Parathyroid adenoma (tissue), 2 donors: Measurements from ENCODE around the gene PFDN5.

ENCODE experiments used
- H2AFZ ChIP-seq: fragments of 300-600 bp; sonication (generic); one replicate; pipeline ENCODE4 v1.7.0; 2017; ENCODE audit warnings: antibody characterized with exemption, mild to moderate bottlenecking
- H3K27ac ChIP-seq: fragments of 300-600 bp; sonication (generic); one replicate; pipeline ENCODE4 v1.7.0; 2017
- H3K27me3 ChIP-seq: fragments of 300-600 bp; sonication (generic); one replicate; pipeline ENCODE4 v1.7.0; 2017; ENCODE audit warnings: low read length; ENCODE audit not compliant: control insufficient read depth, insufficient read depth
- H3K36me3 ChIP-seq: fragments of 300-600 bp; sonication (generic); one replicate; pipeline ENCODE4 v1.7.0; 2017; ENCODE audit warnings: low read length; ENCODE audit not compliant: control insufficient read depth, insufficient read depth
- H3K4me1 ChIP-seq: fragments of 300-600 bp; sonication (generic); one replicate; pipeline ENCODE4 v1.7.0; 2017; ENCODE audit warnings: control low read depth
- H3K4me2 ChIP-seq: fragments of 300-600 bp; sonication (generic); one replicate; pipeline ENCODE4 v1.7.0; 2017; ENCODE audit warnings: low read length
- H3K4me3 ChIP-seq: fragments of 300-600 bp; sonication (generic); one replicate; pipeline ENCODE4 v1.7.0; 2017; ENCODE audit warnings: low read depth, low read length
- H3K79me2 ChIP-seq: fragments of 300-600 bp; sonication (generic); one replicate; pipeline ENCODE4 v1.7.0; 2017; ENCODE audit warnings: control low read depth
- H3K9ac ChIP-seq: fragments of 300-600 bp; sonication (generic); one replicate; pipeline ENCODE4 v1.7.0; 2017; ENCODE audit warnings: mild to moderate bottlenecking
- H3K9me3 ChIP-seq: fragments of 300-600 bp; sonication (generic); one replicate; pipeline ENCODE4 v1.7.0; 2017; ENCODE audit warnings: low read length; ENCODE audit not compliant: control insufficient read depth
- CTCF ChIP-seq: fragments of 300-600 bp; sonication (generic); IDR thresholded peaks from one replicate; pipeline ENCODE4 v1.7.0; 2017; ENCODE audit warnings: antibody characterized with exemption, mild to moderate bottlenecking
- donor health status: primary hyperparathyroidism.

Gene PFDN5

GRCh38 chr12:53334822-53335221, 39.5 kb downstream of the PFDN5 start:
- Histone ChIP-seq H3K4me3 (no peak overlapping the region), H3K27ac (no peak overlapping the region), H3K9me3 (no peaks in the 10 kb centered on the region), H3K4me1 (no peaks in the 10 kb centered on the region), H3K9ac (no peak overlapping the region), H2AFZ (no peak overlapping the region), H3K79me2 (no peaks in the 10 kb centered on the region), H3K4me2 (no peak overlapping the region), H3K27me3 (no peaks in the 10 kb centered on the region), H3K36me3 (no peaks in the 10 kb centered on the region)
- no peak for TF ChIP-seq CTCF

GRCh38 chr12:53336181-53336681, 40.9 kb downstream of the PFDN5 start, which contains the start of gene SP7:
TSS of gene SP7 (minus strand) at chr12:53336354. CDS start at chr12:53335646, 708 bp downstream.
- Histone ChIP-seq H3K9ac (no peak within 1 kb of the TSS), H3K4me2 (no peak within 1 kb of the TSS), H3K9me3 (no peaks in the 10 kb centered on the region), H3K4me3 (no peak within 1 kb of the TSS), H3K79me2 (no peaks in the 10 kb centered on the region), H3K27me3 (no peaks in the 10 kb centered on the region), H3K36me3 (no peaks in the 10 kb centered on the region), H3K4me1 (no peaks in the 10 kb centered on the region), H2AFZ (no peak within 1 kb of the TSS), H3K27ac (no peak within 1 kb of the TSS)
- no peak for TF ChIP-seq CTCF

GRCh38 chr12:53338017-53338416, 42.7 kb downstream of the PFDN5 start:
- no peaks in the 10 kb centered on the region for H3K9me3 ChIP-seq
- H3K27ac ChIP-seq, result no peak overlapping the region
- no peaks in the 10 kb centered on the region for H3K4me1 ChIP-seq
- no peak overlapping the region for H2AFZ ChIP-seq
- H3K79me2 ChIP-seq, result no peaks in the 10 kb centered on the region
- TF ChIP-seq CTCF, result no peak
- H3K4me2 ChIP-seq, result no peak overlapping the region
- H3K4me3 ChIP-seq, result no peak overlapping the region
- no peaks in the 10 kb centered on the region for H3K36me3 ChIP-seq
- no peaks in the 10 kb centered on the region for H3K27me3 ChIP-seq
- no peak overlapping the region for H3K9ac ChIP-seq

DNA sequence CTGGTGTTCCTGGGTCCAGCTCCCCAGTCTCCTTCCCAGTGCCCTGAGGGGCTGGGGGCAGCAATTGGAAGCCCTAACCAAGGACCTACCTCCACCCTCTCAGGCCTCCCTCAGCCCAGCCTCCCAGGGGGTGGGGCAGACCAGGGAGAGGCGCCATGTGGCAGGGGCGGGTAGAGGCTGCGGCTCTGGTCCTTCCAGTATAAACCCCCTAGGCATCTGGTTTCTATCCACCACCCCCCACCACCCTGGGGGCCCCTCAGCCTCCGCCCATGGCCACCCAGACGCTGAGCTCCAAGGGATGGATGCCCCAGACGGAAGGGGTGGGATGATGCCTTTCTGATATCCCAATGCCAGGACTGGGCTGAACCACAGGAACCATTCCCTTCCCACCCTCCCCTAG, 43.6 kb downstream of the PFDN5 start:
- H3K27me3 ChIP-seq, result no peaks in the 10 kb centered on the region
- H3K79me2 ChIP-seq, result no peaks in the 10 kb centered on the region
- no peaks in the 10 kb centered on the region for H3K9me3 ChIP-seq
- no peak overlapping the region for H3K27ac ChIP-seq
- no peak overlapping the region for H3K9ac ChIP-seq
- H3K4me2 ChIP-seq, result no peak overlapping the region
- no peak overlapping the region for H3K4me3 ChIP-seq
- TF ChIP-seq CTCF, result no peak
- no peaks in the 10 kb centered on the region for H3K4me1 ChIP-seq
- no peak overlapping the region for H2AFZ ChIP-seq
- H3K36me3 ChIP-seq, result no peaks in the 10 kb centered on the region

DNA sequence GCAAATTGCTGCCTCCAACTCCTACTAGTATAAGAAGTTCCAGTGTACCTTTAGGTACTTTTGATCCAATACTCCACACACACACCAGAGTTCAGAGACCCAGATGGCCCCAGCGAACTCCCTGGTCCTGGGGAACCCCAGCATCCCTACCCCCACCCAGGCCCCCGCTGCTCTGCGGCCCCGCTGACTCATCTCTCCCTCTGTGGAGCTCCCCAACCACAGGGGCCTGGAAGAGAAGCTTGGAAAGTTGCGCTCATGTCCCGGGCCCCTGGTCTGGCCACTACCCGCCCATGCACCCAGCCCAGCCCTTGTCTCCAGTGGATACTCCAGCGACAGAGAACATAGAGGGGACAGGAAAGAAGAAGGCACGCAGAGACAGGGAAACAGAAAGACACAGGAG, 45.1 kb downstream of the PFDN5 start:
- no peak overlapping the region for H3K9ac ChIP-seq
- no peak overlapping the region for H3K4me3 ChIP-seq
- no peak overlapping the region for H2AFZ ChIP-seq
- no peak overlapping the region for H3K27ac ChIP-seq
- H3K4me1 ChIP-seq, result peaks cover 7% of the 10 kb centered on the region
- no peak overlapping the region for H3K4me2 ChIP-seq
- no peak for TF ChIP-seq CTCF
- no peaks in the 10 kb centered on the region for H3K9me3 ChIP-seq
- H3K79me2 ChIP-seq, result no peaks in the 10 kb centered on the region
- H3K27me3 ChIP-seq, result no peaks in the 10 kb centered on the region
- no peaks in the 10 kb centered on the region for H3K36me3 ChIP-seq
